ENCODE measurements around the gene NHS.

DNA sequence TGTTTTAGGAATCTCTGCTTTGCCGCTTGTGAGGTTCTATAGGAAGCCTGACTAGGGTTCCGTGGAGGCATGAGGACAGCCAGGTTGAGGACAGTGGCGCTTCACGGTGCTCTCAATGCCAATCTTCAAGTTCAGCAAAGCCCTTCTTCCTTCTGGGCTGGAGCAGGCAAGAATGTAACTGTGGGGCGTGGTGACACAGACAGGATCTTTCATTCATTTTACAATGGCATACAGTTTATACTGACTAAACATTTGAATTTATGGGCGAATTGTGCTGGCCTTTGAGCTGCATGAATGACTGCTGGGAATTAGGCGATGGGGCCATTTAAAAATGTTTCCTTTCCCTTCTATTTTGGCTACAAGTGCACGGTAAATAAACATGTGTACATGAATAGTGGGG, 2.9 kb upstream of the NHS start:
- TF ChIP-seq, protein P1, sequence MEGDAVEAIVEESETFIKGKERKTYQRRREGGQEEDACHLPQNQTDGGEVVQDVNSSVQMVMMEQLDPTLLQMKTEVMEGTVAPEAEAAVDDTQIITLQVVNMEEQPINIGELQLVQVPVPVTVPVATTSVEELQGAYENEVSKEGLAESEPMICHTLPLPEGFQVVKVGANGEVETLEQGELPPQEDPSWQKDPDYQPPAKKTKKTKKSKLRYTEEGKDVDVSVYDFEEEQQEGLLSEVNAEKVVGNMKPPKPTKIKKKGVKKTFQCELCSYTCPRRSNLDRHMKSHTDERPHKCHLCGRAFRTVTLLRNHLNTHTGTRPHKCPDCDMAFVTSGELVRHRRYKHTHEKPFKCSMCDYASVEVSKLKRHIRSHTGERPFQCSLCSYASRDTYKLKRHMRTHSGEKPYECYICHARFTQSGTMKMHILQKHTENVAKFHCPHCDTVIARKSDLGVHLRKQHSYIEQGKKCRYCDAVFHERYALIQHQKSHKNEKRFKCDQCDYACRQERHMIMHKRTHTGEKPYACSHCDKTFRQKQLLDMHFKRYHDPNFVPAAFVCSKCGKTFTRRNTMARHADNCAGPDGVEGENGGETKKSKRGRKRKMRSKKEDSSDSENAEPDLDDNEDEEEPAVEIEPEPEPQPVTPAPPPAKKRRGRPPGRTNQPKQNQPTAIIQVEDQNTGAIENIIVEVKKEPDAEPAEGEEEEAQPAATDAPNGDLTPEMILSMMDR (IDR thresholded peaks at IDR 0.05 in 8 of 11, conservative IDR thresholded peaks at IDR 0.05 in 3 of 11) = no peak
- no peak for TF ChIP-seq POLR2A (IDR thresholded peaks at IDR 0.05)
